ENCODE results near the gene MGARP.
A peak's percentile ranks its signal among the peaks of the same experiment; 100 is the strongest.
"Not testable (repeated sequence)": the region's sequence is repeated elsewhere in the genome, so short reads cannot be mapped to it uniquely, and the experiment has no call there.

MGARP gene

DNA sequence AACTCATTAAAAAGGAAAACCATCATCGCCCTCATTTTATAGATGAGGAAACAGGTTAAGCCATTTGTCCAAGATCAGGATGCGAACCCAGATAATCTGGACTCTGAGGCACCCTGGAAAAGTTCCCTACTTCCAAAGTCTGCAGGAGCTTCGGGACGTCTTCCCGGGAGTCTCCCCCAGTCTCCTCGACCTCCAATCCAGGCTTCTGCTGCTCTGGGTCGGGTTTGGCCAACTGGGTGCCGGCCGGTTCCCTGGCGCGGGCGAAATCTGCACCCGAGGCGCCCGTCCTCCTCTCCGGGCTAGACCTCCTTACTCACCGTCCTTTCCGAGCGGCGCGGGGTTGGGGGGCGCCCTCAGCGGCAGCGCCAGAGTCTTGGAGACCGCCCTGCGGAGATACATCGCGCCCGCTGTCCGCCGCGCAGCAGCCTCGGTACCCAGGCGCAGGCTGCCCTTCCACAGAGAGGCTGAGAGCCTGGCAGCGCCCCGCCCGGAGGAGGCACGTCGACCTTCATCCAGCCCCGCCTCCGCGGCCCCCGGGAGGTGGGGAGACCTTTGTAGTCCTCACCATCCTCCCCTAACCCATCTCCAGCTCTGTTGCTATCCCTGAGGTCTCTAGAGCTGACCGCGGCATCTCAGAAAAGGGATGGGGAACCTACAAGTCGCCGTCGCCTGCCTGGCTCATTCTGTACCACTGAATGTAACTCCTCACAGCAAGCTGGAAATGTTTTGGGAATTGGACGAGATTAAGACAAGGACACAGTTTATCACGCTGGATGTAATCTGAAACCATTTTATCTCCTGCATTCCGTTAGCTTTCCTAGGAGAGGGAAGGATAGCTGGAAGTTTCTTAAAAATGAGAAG, at the start of gene MGARP:
Gene MGARP (minus strand): TSS at position 466 of the 861 bp plus-strand sequence. CDS start 67 bp downstream, at position 399.
- peak in 1 of 2 donors; percentile 3 for DNase-seq

DNA sequence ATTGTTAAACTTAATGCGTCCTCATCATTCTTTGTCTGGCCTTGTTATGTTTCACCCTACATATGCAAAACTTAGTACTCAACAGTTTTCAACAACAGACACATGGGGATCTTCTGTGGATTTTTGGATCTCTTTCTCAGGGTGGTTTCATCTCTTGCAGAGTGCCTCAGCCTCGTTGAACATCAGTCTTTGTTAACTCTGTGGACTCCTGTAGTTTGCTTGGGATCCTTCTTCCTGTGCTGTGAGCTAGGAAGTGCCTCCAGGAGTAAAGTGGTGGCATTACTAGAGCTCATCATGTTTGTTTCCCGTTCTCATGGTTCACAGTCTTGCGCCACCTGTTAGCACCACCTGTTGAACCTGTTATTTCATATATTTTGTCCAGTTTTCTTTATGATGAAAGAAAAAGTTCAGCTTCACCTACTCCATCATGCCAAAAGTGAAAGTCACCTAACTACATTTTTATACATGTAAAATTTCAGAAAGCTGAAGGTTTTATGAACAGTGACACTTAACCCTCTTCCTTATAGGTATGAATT, 49.7 kb upstream of the MGARP start:
- no peak for DNase-seq

DNA sequence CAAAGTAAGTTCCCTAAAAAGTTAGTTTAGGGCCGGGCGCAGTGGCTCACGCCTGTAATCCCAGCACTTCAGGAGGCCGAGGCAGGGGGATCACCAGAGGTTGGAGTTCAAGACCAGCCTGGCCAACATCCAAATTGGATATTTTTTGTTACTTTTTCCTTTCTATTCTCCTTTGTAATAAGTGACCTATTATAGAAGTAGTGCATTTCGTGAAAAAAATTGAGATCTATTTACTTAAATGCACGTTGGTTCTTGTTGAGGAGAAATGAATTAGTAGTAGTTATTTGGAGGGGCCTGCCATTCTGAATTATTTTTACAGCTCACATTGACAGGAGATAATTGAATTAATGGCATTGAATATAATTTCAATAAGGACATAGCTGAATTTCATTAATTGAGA, 44.6 kb upstream of the MGARP start:
- DNase-seq: no peak

DNA sequence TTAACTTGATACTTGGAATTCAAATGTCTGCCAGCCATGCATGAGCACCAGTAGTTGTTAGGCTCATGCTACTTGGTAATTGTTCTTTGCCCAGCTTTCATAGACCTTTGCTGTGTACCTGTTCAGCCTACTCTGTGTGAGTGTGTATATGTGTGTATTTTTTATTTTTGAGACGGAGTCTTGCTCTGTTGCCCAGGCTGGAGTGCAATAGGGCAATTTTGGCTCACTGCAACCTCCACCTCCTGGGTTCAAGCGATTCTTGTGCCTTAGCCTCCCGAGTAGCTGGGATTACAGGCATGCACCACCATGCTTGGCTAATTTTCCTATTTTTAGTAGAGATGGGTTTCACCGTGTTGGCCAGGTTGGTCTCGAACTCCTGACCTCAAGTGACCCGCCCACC, 42.5 kb upstream of the MGARP start:
- DNase-seq: not testable (repeated sequence)

GRCh38 chr4:139322070-139322469, 42.0 kb upstream of the MGARP start:
- not testable (repeated sequence) for DNase-seq

GRCh38 chr4:139319571-139319970, 39.5 kb upstream of the MGARP start:
- no peak for DNase-seq

DNA sequence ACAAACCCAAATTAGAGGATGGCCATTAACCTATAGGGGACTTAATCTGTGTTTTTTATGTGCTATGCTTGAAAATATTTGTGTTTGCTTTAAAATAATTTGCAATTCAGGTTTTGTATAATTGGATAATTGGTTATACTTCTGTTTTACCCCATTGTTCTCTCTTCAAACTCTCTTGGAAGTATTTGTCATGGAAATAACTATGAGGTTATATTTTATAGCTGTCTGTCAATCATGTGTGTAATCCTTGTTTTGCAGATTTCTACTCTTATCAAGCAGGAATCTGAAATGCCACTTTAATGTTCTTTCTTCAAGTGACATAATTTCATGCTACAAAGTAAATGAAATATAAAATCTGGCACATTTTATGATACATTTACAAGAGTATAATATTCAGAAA, 37.6 kb upstream of the MGARP start:
- no peak for DNase-seq

DNA sequence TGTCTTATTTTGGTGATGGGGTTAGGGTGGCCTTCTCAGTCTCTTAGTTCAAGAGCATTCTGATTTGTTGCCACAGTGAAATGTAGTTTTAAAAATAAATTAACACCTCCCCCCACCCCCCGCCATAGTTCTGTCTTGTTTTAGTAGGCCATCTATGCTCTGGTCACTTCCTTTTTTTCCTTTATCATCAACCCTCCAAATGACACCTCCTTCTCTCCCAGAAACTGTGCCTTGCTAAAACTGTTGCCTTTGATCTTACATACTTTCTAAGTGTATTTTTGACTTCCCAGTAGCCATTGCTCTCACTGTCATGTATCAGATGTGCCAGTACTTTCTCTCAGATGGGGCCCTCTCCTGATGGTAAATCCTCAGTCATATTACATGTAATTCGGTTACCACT, 36.7 kb upstream of the MGARP start:
- no peak for DNase-seq

- DNase-seq: peak in 1 of 2 donors; percentile 35
Measured at GRCh38 chr4:139315221-139315675, 35.2 kb upstream of the MGARP start.

DNA sequence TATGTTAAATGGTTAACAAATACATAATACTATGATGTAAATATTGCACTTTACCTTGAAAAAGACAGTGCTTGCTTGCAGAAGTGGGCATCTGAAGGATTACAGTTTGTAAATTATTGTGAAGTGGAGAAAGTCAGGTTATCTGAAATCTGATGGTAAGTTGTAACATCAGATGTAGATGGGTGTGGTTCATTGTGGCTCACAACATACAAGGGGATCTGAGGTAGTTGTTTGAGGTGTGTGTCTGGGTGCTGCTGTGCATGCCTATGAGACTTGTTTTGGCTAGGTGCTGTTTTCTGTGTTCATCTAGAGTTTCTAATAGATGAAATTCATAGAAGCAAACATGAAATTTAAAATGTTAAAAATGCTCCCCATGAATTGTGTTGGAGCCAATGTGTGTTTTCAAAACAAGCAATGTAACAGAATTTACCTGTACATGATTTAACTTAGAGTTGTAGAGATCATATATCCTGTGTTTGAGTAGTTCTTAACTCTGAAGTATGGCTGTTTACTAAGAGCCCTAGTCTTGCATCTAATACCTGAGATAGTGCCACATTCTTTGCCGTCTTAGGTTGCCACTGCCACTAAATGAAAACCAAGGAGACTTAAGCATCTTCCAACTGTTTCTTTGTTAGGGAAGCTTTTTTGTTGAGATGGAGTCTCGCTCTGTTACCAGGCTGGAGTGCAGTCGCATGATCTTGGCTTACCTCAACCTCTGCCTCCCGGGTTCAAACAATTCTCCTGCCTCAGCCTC, 34.2 kb upstream of the MGARP start:
- peak in 1 of 2 donors; percentile 25 for DNase-seq

DNA sequence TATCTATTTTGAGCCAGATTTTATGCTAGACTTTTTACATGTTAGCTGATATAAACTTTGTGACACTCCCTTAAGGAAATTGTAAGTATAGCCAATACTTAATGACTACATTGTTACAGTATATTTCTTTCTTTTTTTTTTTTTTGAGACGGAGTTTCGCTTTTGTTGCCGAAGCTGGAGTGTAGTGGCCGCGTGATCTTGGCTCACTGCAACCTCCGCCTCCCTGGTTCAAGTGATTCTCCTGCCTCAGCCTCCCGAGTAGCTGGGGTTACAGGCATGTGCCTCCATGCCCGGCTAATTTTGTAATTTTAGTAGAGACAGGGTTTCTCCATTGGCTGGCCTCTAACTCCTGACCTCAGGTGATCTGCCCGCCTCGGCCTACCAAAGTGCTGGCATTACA, 33.4 kb upstream of the MGARP start:
- not testable (repeated sequence) for DNase-seq

- DNase-seq: no peak
Measured at GRCh38 chr4:139312552-139313332, 32.7 kb upstream of the MGARP start.

- no peak for DNase-seq
Measured at GRCh38 chr4:139311909-139312308, 31.9 kb upstream of the MGARP start.

- no peak for DNase-seq
Measured at GRCh38 chr4:139304920-139305319, 24.9 kb upstream of the MGARP start.

DNA sequence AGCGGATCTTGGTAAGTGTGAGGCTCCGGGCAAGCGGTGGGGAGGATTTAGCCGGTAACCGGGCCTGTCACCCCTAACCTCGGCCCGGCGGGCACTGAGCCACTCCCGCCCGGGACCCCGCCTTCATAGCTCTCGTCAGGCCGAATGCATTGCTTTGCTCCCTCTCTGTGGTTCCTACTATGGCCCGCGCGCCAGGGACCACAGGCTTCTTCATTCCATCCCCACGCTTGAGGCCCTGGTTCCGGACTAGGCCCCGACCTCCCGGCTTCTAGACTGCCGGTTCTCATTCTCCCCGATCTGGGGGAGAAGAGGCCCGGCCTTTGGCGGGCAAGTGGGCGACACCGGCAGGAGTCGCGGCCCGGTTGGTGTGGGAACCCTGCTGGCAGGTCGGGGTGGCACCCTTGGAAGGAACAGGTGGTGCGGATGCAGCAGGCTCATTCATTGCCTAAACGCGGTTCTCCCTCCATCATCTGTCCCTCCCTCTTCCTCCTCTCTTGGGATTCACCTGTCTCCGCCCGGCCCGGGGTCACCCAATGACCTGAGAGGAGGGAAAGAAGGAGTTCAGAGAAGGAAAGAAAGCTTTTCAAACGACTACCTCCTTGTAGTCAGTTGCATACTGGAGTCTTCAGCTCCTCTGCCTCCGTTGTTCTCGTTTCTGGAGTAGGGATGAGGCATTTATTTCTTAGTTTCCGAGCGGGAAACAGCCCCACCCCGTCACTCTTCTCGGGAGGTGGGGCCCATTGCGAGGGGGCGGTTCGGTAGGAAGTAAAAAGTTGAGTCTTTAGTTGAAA, 22.0 kb upstream of the MGARP start, which contains the start of gene NDUFC1:
Gene NDUFC1 (minus strand): TSS at position 657 of the 791 bp plus-strand sequence. CDS start 6,679 bp downstream, outside the sequence.
- peak; percentile 64 to 73 for DNase-seq

- peak; percentile 98 for DNase-seq
Measured at GRCh38 chr4:139301113-139301820, 21.2 kb upstream of the MGARP start, which contains the start of gene NAA15. Gene NAA15, plus strand, starts transcription at chr4:139301505. Its CDS starts 273 bp downstream, at chr4:139301778.

DNA sequence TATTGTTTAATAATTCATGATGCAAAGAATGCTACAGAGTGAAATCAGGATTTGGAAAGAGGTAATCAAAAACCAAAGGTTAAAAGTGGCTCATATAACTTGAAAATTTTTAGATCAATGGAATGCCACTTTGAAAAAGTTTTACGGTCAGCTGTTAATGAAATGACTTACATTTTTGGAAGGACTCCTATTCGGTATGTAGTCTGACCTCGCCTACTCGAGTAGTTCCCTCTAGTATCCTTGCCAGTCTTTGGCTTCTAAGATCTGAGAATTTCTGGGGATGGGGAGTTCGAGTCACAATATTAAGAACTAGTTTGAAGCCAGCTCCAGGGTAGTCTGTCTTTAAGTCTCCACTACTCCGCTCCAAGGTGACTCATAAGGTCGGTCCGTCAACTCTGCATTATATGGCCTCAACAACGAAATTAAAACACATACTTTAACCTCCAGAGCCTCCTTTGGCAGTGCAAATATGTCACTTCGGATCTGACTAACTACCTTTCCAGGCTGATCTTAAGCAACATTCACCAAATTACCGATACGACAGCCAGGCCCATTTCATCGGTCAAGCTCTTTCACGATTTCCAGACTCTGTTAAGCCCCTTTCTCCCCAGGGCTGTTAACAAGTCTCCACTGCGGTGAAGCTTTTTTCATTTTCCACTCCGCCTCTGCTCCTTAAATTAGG, 20.5 kb upstream of the MGARP start:
- peak; percentile 4 to 32 for DNase-seq

DNA sequence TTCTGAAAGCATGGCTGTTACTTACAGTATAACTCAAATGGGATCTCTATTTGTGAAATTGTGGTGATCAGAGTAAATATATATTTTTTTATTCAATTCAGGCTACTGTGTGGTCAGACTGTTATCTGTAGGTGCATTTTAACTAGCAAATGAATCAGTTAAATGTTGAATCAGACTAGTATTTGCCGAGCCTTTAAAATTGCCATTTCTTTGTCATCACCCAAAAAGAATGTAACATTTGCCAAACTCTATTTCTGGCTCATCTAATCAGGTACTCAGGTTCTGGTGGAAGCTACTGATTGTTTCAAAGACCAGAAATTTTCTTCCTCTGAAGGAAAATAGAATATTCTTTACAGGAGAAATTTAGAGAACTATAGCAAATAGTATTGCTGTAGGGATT, 19.5 kb upstream of the MGARP start:
- no peak for DNase-seq

DNA sequence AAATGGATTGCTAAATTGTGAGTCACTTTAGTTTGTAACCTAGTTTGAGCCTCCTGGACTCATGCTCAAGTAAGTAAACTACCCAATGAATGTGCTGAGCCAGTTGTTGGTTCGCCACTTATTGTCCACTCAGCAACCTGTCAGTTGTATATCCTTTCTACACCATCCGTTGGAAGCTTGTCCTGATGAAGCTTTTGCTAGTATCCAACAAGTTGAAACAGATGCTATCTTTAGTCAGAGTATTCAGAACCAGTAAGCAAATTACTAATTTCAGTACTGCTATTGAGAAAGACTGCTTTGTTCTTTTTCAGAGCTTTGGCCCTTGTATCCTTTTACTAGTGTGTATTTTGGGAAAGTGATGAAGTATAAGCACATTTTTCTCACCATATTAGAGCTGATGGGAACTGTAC, 17.0 kb upstream of the MGARP start:
- no peak for DNase-seq

GRCh38 chr4:139295942-139296299, 15.9 kb upstream of the MGARP start:
- no peak for DNase-seq

Data from CD4-positive, alpha-beta T cell treated with Interleukin-1 beta for 1 hour (primary cell).